NB4 (cell line): ENCODE data around the gene VASN.

ENCODE experiments used
- MYC ChIP-seq: IDR thresholded peaks from 2 replicates; pipeline ENCODE4 v1.6.1; 2011; ENCODE audit warnings: low read depth, low read length
- POLR2A ChIP-seq: IDR thresholded peaks from 2 replicates; pipeline ENCODE4 v1.6.1; 2011; ENCODE audit warnings: mild to moderate bottlenecking; ENCODE audit not compliant: insufficient read length; ENCODE audit errors: extremely low read depth
- TF ChIP-seq, protein P1 (sequence below): IDR thresholded peaks from one replicate; pipeline ENCODE4 v1.5.1; 2012; ENCODE audit warnings: low read depth, low read length

DNA sequence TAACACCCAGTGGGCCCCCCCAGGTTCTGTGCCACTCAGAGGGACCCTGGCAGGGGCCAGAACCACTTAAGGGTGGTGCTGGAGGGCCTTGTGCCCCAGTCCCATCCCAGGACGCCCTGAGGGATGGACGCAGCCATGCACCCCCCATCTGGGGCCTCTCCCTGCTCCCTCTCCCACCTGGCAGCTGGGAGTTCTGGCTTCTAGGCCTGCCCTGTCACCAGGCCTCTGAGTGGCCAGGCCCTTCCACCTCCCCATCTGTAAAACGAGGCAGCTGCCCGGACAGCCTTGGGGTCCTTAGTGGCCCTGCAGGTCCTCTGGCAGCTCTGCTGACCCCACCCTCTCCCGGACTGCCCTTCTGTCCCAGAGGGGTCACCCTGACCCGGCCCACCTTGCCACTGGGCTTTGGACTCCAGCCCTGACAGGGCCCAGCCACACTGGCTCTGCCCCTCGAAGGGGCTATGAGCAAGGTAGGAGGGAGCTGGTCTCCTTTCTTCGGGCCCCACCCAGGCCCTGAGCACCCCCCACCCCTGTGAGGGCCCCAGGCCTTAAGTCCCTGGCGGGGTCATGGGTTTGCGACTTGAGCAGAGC lies 32.8 kb upstream of the VASN start:
- TF ChIP-seq MYC (no peak), POLR2A (no peak)
- TF ChIP-seq, protein P1, sequence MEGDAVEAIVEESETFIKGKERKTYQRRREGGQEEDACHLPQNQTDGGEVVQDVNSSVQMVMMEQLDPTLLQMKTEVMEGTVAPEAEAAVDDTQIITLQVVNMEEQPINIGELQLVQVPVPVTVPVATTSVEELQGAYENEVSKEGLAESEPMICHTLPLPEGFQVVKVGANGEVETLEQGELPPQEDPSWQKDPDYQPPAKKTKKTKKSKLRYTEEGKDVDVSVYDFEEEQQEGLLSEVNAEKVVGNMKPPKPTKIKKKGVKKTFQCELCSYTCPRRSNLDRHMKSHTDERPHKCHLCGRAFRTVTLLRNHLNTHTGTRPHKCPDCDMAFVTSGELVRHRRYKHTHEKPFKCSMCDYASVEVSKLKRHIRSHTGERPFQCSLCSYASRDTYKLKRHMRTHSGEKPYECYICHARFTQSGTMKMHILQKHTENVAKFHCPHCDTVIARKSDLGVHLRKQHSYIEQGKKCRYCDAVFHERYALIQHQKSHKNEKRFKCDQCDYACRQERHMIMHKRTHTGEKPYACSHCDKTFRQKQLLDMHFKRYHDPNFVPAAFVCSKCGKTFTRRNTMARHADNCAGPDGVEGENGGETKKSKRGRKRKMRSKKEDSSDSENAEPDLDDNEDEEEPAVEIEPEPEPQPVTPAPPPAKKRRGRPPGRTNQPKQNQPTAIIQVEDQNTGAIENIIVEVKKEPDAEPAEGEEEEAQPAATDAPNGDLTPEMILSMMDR: no peak
